Posterior cingulate gyrus (tissue), 11 donors: ENCODE data around the gene CELF2.
A peak's percentile ranks its signal among the peaks of the same experiment; 100 is the strongest.
"Not testable (repeated sequence)": the region's sequence is repeated elsewhere in the genome, so short reads cannot be mapped to it uniquely, and the experiment has no call there.

Source experiments
- DNase-seq, 10 donors: peaks; one replicate each; pipeline versions ENCODE4 v3.0.0 to v3.0.0-alpha.2; 2020 to 2021; ENCODE audit warnings: mixed read lengths in 3 of 10
- intact Hi-C: fragments of 100-400 bp; cut with DNase I; formaldehyde crosslinking; loops from one replicate; pipeline ENCODE4 v1.15.1; 2023

Gene CELF2

GRCh38 chr10:11017570-11018431 is at the start of gene CELF2:
Gene CELF2, plus strand, starts transcription at chr10:11017872. Its CDS starts 218 bp downstream, at chr10:11018090.
- DNase-seq: peak in 8 of 10 donors; percentile 40 to 92 (median 66)
- intact Hi-C loops: no loop called here

DNA sequence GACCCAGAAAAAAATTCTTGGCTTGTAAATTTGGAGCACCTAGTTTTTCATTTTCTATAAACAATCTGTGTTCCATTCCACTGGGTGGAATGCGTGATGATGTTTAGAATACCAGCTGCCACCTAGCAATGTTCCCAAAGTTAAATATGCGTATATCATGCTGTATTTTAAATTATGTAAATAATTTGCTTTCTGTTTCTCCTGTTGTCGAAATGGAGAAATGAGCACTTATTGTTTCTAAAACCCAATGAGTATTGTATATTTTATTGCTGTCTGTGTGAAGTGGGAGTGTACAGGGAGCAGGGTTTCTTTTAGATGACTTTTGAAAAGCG is 49.4 kb upstream of the CELF2 start:
- no peak for DNase-seq
- intact Hi-C loops: no loop called here

DNA sequence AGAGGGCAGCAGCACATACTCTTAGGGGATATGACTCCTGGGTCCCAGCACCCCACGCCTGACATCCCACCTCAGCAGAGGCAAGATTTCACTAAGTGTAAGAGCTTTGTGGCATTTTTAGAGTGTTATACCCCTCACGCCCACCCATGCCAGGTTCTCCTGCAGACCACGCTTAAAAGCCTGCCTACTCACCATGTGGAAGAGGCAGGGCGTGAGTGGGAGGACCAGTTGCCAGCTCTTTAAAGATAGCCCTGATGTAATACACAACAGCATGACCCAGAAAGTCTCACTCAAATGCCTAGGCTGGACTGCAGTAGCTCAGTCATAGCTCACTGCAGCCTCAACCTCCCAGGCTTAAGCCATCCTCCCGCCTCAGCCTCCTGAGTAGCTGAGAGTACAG is 44.4 kb upstream of the CELF2 start:
- peak in 3 of 10 donors; percentile 64 to 85 (median 79) for DNase-seq
- intact Hi-C loops: no loop called here

- DNase-seq: no peak
- intact Hi-C loops: no loop called here
Measured at GRCh38 chr10:10975647-10976046, 42.0 kb upstream of the CELF2 start.

DNA sequence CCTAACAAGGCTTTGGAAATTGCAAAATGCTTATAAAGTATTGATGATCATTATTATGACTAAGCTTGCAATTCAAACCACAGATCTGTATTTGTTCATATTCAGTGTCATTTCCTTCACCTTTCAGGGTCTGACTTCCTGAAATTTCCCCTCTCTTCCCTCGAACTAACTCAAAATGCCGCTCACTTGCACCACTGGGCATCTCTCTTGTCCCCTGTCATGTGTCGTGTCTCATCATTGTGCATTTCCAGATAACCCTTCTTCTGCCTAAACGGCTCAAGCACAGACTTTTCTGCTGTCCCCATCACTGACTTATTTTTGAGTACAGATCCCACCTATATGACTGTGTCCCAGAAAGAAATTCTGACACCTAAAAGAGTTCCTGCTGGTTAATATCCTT is 41.0 kb upstream of the CELF2 start:
- no peak for DNase-seq
- intact Hi-C loops: no loop called here

GRCh38 chr10:10977226-10977956 is 40.3 kb upstream of the CELF2 start:
- intact Hi-C loops: no loop called here
- no peak for DNase-seq

DNA sequence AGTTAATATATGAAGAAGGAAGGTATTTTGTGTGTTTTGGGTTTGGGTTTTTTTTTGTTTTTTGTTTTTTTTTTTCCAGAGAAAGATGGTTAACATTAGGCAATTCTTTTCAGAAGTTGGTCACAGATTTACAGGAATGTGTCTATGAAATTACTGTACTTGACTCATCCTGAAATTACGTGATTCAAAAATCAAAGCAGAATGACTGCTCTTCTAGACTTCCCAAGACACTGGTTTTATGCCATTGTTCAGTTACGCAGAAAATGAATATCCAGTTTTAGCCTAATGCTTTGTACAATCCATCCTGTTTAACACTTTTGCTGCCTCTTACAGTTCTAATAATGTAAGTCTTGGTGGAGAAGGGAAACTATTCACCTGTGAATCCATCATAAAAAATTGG is 39.7 kb upstream of the CELF2 start:
- intact Hi-C loops: no loop called here
- no peak for DNase-seq

GRCh38 chr10:10985361-10985760 is 32.3 kb upstream of the CELF2 start:
- intact Hi-C loops: no loop called here
- no peak for DNase-seq

GRCh38 chr10:10986606-10987005 is 31.1 kb upstream of the CELF2 start:
- intact Hi-C loops: no loop called here
- no peak for DNase-seq

GRCh38 chr10:10987111-10987510 is 30.6 kb upstream of the CELF2 start:
- no peak for DNase-seq
- intact Hi-C loops: no loop called here

GRCh38 chr10:10989669-10990068 is 28.0 kb upstream of the CELF2 start:
- no peak for DNase-seq
- intact Hi-C loops: no loop called here

- no peak for DNase-seq
- intact Hi-C loops: no loop called here
Measured at GRCh38 chr10:10991144-10991543, 26.5 kb upstream of the CELF2 start.

GRCh38 chr10:10992072-10992471 is 25.6 kb upstream of the CELF2 start:
- intact Hi-C loops: no loop called here
- no peak for DNase-seq

- no peak for DNase-seq
- intact Hi-C loops: no loop called here
Measured at GRCh38 chr10:10992961-10993714, 24.5 kb upstream of the CELF2 start.

DNA sequence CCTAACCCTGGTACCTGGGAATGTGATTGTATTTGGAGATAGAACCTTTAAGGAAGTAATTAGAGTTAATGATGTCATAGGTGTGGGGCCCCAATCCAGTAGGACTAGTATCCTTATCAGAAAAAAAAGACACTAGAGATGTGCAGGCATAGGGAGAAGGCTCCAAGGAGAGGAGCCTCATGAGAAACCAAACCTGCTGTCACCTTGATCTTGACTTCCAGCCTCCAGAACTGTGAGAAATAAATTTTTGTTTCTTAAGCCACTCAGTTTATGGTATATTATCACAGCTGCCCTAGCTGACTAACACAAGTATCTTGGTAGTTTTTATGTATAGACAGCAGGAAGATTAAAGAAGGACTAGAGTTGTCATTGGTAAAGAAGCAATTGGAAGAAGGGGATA is 23.9 kb upstream of the CELF2 start:
- DNase-seq: no peak
- intact Hi-C loops: no loop called here

DNA sequence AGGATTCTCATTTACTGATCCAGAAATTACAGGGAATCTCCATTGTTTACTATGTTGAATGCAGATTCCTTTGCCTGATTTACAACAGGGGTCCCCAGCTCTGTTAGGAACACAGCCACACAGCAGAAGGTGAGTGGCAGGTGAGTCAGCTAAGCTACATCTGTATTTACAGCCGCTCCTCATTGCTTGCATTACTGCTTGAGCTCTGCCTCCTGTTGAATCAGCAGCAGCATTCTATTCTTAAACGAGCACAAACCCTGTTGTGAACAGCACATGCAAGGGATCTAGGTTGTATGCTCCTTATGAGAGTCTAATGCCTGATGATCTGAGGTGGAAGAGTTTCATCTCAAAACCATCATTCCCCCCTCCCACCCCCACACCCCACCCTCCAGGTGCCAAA is 23.3 kb upstream of the CELF2 start:
- intact Hi-C loops: no loop called here

GRCh38 chr10:10995120-10995519 is 22.6 kb upstream of the CELF2 start:
- intact Hi-C loops: no loop called here
- no peak for DNase-seq

More for the DNA sequence above, 23.3 kb upstream of the CELF2 start:
- no peak for DNase-seq

DNA sequence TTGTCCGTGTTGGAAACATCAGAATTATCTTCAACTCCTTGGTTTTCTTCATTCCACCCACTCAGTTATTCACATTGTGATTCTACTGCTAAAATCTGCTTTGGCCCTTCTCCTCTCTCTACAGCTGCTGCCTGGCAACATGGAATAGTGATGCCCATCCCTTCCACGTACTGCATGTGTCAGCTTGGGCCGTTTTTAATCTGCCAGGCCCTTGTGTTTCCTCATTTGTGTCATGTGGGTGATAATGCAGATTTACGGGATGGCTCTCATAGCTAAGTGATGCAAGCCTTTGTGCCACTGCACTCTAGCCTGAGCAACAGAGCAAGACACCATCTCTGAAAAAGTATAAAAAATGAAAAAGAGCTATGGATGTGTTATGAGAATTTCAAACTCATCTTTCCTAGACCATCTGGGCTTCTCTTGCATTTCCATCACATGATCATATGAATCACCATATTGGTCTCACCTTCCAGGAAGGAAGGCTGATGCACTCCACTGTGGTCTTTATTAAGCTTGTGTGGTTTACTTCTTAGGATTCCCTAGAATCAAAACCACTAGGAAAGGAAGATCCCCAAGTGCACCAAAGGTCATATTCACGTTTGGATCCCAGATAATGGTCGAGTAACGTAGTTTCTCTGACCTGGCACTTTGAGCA is 20.6 kb upstream of the CELF2 start:
- intact Hi-C loops: no loop called here
- peak in 4 of 10 donors; percentile 30 to 83 (median 67) for DNase-seq

- DNase-seq, intact Hi-C loops: not testable (repeated sequence)
Measured at GRCh38 chr10:10999501-10999900, 18.2 kb upstream of the CELF2 start.

GRCh38 chr10:11002485-11002884 is 15.2 kb upstream of the CELF2 start:
- DNase-seq: no peak
- intact Hi-C loops: no loop called here

- intact Hi-C loops: no loop called here
Measured at GRCh38 chr10:11002916-11003315, 14.8 kb upstream of the CELF2 start.

More at GRCh38 chr10:11002916-11003315, 14.8 kb upstream of the CELF2 start:
- no peak for DNase-seq
